Choroid plexus epithelial cell (primary cell): ENCODE results near the gene CFAP57.

Experiments used
- DNase-seq: peaks from one replicate; pipeline ENCODE4 v3.0.0-alpha.2; 2010; ENCODE audit warnings: low read depth
- H3K4me3 ChIP-seq: 2 replicates; pipeline ENCODE4 v1.5.1; 2011; ENCODE audit warnings: low read depth, mild to moderate bottlenecking, control low read depth, low read length, moderate library complexity
- TF ChIP-seq, protein P1 (sequence below): conservative IDR thresholded peaks from 2 replicates; pipeline ENCODE4 v1.5.1; 2011; ENCODE audit warnings: low read depth, mild to moderate bottlenecking, control low read depth, inconsistent platforms, low read length, moderate library complexity

Gene CFAP57

DNA sequence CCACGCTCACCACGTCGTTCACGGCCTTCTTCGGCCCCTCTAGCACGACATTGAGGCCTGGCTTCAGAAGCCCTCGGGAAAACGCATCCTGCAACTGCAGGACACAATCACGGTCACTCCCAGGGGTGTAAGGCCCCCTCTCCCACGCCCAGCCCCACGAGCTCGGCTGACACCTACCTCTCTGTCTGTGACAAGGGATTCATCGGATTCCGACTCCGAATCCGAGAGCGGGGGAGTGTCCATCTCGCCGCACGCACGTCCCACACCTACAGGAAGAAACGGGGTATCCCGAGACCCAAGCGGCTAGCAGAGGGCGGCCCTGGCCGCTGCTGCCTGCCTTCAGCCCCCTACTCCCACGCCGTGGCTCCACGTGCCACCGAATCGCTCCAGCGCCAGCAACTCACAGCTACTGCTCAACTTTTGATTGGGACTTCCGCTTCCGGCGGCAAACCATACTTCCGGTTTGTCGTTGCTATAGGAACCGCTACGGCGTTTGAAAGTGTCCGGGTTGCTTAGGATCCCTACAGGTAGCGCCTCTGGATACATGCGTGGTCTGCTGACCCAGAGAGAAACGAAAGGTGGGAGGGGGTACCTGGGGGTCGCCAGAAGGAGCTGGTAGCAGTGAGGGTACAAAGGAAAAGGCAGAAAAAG, at the start of gene CFAP57, which contains the start of gene EBNA1BP2:
TSS of gene CFAP57 (plus strand) at position 455 of the 651 bp plus-strand sequence. CDS start 424 bp downstream, outside the sequence.
TSS of gene EBNA1BP2 (minus strand) at position 415 of the 651 bp plus-strand sequence. CDS start at position 243, 172 bp downstream.
- H3K4me3 ChIP-seq = peak within 1 kb of the TSS; percentile 95
- peak; percentile 95 for DNase-seq
- TF ChIP-seq, protein P1, sequence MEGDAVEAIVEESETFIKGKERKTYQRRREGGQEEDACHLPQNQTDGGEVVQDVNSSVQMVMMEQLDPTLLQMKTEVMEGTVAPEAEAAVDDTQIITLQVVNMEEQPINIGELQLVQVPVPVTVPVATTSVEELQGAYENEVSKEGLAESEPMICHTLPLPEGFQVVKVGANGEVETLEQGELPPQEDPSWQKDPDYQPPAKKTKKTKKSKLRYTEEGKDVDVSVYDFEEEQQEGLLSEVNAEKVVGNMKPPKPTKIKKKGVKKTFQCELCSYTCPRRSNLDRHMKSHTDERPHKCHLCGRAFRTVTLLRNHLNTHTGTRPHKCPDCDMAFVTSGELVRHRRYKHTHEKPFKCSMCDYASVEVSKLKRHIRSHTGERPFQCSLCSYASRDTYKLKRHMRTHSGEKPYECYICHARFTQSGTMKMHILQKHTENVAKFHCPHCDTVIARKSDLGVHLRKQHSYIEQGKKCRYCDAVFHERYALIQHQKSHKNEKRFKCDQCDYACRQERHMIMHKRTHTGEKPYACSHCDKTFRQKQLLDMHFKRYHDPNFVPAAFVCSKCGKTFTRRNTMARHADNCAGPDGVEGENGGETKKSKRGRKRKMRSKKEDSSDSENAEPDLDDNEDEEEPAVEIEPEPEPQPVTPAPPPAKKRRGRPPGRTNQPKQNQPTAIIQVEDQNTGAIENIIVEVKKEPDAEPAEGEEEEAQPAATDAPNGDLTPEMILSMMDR = no peak

DNA sequence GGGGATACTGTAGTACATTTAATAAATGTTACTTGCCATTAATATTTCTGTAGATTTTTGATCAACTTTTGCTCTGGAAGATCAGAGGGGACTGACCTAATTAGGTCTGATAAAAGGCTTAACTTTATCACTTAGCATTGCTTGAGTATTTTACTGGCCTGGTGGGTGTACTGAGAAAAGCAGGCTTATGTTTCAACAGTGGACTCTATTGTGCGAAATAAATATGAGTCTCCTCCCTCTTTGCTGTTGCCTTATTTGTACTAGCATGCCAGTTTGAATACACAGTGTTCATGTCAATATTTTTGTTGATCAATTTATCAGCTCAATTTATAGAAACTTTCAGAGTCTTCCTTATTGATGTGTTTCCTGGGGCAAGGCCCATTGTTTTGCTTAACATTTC, 49.1 kb upstream of the CFAP57 start:
- TF ChIP-seq, protein P1 = no peak
- DNase-seq = no peak
- H3K4me3 ChIP-seq = no peak overlapping the region

- TF ChIP-seq, protein P1 = no peak
- no peak overlapping the region for H3K4me3 ChIP-seq
- DNase-seq = no peak
Observed at GRCh38 chr1:43128816-43129215, 43.3 kb upstream of the CFAP57 start.

- DNase-seq = no peak
- TF ChIP-seq, protein P1 = no peak
- no peak overlapping the region for H3K4me3 ChIP-seq
Observed at GRCh38 chr1:43129426-43129825, 42.7 kb upstream of the CFAP57 start.

DNA sequence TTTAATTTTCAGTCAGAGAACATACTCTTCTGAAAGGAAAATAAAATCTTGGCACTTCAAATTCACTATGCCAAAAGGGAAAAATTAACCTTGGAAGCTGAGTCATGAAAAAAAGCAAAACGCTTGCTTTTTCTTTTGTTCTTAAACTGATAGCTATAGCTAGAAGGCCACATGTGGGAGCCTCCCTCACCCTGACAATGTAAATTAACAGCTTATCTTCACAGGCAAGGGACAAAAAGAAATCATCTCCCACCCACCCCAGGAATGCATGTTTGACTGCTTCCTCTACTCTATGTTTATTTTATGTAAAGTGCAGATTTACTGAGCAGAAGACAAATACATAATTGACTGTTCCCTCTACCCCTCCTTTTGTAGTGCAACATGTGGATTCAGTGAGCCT, 38.1 kb upstream of the CFAP57 start:
- peak; percentile 9 for DNase-seq

DNA sequence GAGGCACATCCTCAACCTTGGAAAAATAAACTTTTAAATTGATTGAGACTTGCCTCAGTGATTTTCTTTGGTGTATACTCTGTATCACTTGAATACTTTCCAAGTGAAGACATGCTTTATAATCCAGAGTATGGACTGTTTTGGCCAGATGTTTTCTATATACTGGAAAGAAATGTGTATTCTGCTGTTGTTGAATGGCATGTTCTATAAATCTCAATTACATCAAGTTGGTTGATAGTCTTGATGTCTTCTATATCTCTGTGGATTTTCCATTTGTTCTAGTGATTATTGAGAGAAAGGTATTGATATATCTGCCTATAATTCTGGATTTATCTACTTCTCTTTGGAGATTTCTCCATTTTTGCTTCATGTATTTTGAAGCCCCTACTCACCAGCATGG, 37.5 kb upstream of the CFAP57 start:
- DNase-seq = no peak
- no peak overlapping the region for H3K4me3 ChIP-seq
- TF ChIP-seq, protein P1 = no peak

More for the DNA sequence above, 38.1 kb upstream of the CFAP57 start:
- H3K4me3 ChIP-seq = no peak overlapping the region
- TF ChIP-seq, protein P1 = no peak
